ENCODE results near the gene SH3GLB2. TPM values are rescaled to one million over a fixed set of nuclear protein-coding genes. Genes with fewer than 3 reads are reported as not detected.

Gene SH3GLB2
- total and polyA plus RNA-seq, 2 donors from 2014 or later, result 118 to 128 TPM

- Histone ChIP-seq H3K9me3 (ENCODE audit: control insufficient read depth in 2 of 3, insufficient read depth in 1 of 3, low read length in 3 of 3) (no peaks in the 10 kb centered on the region), H3K9ac (ENCODE audit: low read length in 3 of 3) (no peak overlapping the region), H3K27me3 (ENCODE audit: control insufficient read depth, insufficient read depth, low read length) (no peaks in the 10 kb centered on the region), H3K36me3 (ENCODE audit: control insufficient read depth in 2 of 3, insufficient read depth in 3 of 3, low read length in 3 of 3) (no peaks in the 10 kb centered on the region), H3K4me3 (ENCODE audit: low read length in 3 of 3) (no peak overlapping the region), H3K4me1 (ENCODE audit: control insufficient read depth in 2 of 3, insufficient read depth in 2 of 3, low read depth in 1 of 3, low read length in 3 of 3) (peaks cover 0 to 12% (median 0%) of the 10 kb centered on the region in 3 donors), H3K27ac (ENCODE audit: low read depth in 2 of 2, low read length in 2 of 2) (no peak overlapping the region)
- peak; percentile 76 to 89 (median 78) for DNase-seq
- FAIRE-seq, result no peak
- intact Hi-C loops (cut with DNase I), result no loop called here
- no peak for TF ChIP-seq CTCF (IDR thresholded peaks at IDR 0.05; ENCODE audit: borderline replicate concordance, extremely low read depth, insufficient read depth)
Observed at GRCh38 chr9:129023036-129023907, 4.9 kb downstream of the SH3GLB2 start.

DNA sequence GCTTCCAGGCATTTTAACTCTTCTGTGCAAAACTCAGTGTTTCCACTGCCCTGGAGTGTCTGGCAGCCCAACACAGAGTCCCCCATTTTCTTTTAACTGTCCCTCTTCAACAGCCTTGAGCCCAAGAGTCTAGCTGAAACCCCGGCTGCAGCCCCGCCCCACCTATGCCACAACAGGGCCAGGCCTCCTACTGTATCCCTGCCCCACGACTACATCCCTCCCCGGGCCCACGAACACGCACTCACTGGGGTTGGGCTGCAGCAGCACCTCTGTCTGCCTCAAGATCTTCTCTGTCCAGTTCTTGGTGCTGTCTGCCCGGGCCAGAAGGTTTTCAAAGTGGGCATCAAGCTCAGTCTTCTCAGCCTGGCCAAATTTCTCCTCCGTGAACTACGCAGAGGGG, 6.1 kb downstream of the SH3GLB2 start:
- DNase-seq (peak in 1 of 5 donors; percentile 65), FAIRE-seq (no peak)
- Histone ChIP-seq H3K27me3 (ENCODE audit: control insufficient read depth, insufficient read depth, low read length) (no peaks in the 10 kb centered on the region), H3K4me3 (ENCODE audit: low read length in 3 of 3) (no peak overlapping the region), H3K4me1 (ENCODE audit: control insufficient read depth in 2 of 3, insufficient read depth in 2 of 3, low read depth in 1 of 3, low read length in 3 of 3) (peaks cover 0 to 6% (median 0%) of the 10 kb centered on the region in 3 donors), H3K9me3 (ENCODE audit: control insufficient read depth in 2 of 3, insufficient read depth in 1 of 3, low read length in 3 of 3) (no peaks in the 10 kb centered on the region), H3K27ac (ENCODE audit: low read depth in 2 of 2, low read length in 2 of 2) (no peak overlapping the region), H3K36me3 (ENCODE audit: control insufficient read depth in 2 of 3, insufficient read depth in 3 of 3, low read length in 3 of 3) (no peaks in the 10 kb centered on the region), H3K9ac (ENCODE audit: low read length in 3 of 3) (no peak overlapping the region)
- intact Hi-C loops (cut with DNase I), result no loop called here
- no peak for TF ChIP-seq CTCF (IDR thresholded peaks at IDR 0.05; ENCODE audit: borderline replicate concordance, extremely low read depth, insufficient read depth)

- H3K4me1 ChIP-seq (ENCODE audit: control insufficient read depth in 2 of 3, insufficient read depth in 2 of 3, low read depth in 1 of 3, low read length in 3 of 3), result no peaks in the 10 kb centered on the region
- intact Hi-C loops (cut with DNase I), result no loop called here
- no peak overlapping the region for H3K4me3 ChIP-seq (ENCODE audit: low read length in 3 of 3)
- H3K27ac ChIP-seq (ENCODE audit: low read depth in 2 of 2, low read length in 2 of 2), result peak overlapping the region in 1 of 2 donors; percentile 41
- no peaks in the 10 kb centered on the region for H3K27me3 ChIP-seq (ENCODE audit: control insufficient read depth, insufficient read depth, low read length)
- no peaks in the 10 kb centered on the region for H3K9me3 ChIP-seq (ENCODE audit: control insufficient read depth in 2 of 3, insufficient read depth in 1 of 3, low read length in 3 of 3)
- FAIRE-seq (no peak), DNase-seq (peak in 1 of 5 donors; percentile 70)
- H3K36me3 ChIP-seq (ENCODE audit: control insufficient read depth in 2 of 3, insufficient read depth in 3 of 3, low read length in 3 of 3), result no peaks in the 10 kb centered on the region
- H3K9ac ChIP-seq (ENCODE audit: low read length in 3 of 3), result no peak overlapping the region
- no peak for TF ChIP-seq CTCF (IDR thresholded peaks at IDR 0.05; ENCODE audit: borderline replicate concordance, extremely low read depth, insufficient read depth)
Observed at GRCh38 chr9:129021091-129021490, 7.0 kb downstream of the SH3GLB2 start.

Measured in kidney (tissue), 14 donors.